ENCODE measurements around the gene JADE2.
"Not testable (repeated sequence)": the region's sequence is repeated elsewhere in the genome, so short reads cannot be mapped to it uniquely, and the experiment has no call there.

JADE2 gene

GRCh38 chr5:134508521-134509195, 16.8 kb upstream of the JADE2 start:
- no peak for DNase-seq

GRCh38 chr5:134509308-134510040, 16.0 kb upstream of the JADE2 start:
- no peak for DNase-seq

- no peak for DNase-seq
Observed at GRCh38 chr5:134510970-134511795, 14.3 kb upstream of the JADE2 start.

- DNase-seq, result no peak
Observed at GRCh38 chr5:134511796-134512660, 13.4 kb upstream of the JADE2 start.

GRCh38 chr5:134512661-134512999, 12.8 kb upstream of the JADE2 start:
- no peak for DNase-seq

GRCh38 chr5:134515801-134516200, 9.7 kb upstream of the JADE2 start:
- DNase-seq, result no peak

- DNase-seq, result not testable (repeated sequence)
Observed at GRCh38 chr5:134516984-134517383, 8.5 kb upstream of the JADE2 start.

GRCh38 chr5:134517553-134517952, 7.9 kb upstream of the JADE2 start:
- DNase-seq, result no peak

GRCh38 chr5:134519989-134520388, 5.5 kb upstream of the JADE2 start:
- DNase-seq, result no peak

- DNase-seq, result peak in 2 of 4 experiments; percentile 38 to 47
Observed at GRCh38 chr5:134521841-134522240, 3.6 kb upstream of the JADE2 start.

- DNase-seq, result no peak
Observed at GRCh38 chr5:134523543-134524271, 1.8 kb upstream of the JADE2 start.

GRCh38 chr5:134524272-134524825, 1.1 kb upstream of the JADE2 start:
- peak; percentile 58 to 83 (median 72) for DNase-seq

- peak; percentile 37 to 74 (median 57) for DNase-seq
Observed at GRCh38 chr5:134525683-134526482, 413 bp downstream of the JADE2 start.

- peak; percentile 69 to 91 (median 78) for DNase-seq
Observed at GRCh38 chr5:134526483-134527155, 1.1 kb downstream of the JADE2 start.

- DNase-seq, result peak; percentile 69 to 91 (median 83)
Observed at GRCh38 chr5:134527156-134527960, 1.9 kb downstream of the JADE2 start.

- DNase-seq, result no peak
Observed at GRCh38 chr5:134527961-134528424, 2.5 kb downstream of the JADE2 start.

GRCh38 chr5:134528556-134528955, 3.1 kb downstream of the JADE2 start:
- no peak for DNase-seq

GRCh38 chr5:134529460-134529859, 4.0 kb downstream of the JADE2 start:
- DNase-seq, result no peak
